Activated naive CD4-positive, alpha-beta T cell treated with anti-CD3 and anti-CD28 coated beads, Interleukin-2, amount 50 U/mL, for 24 hours (primary cell): ENCODE measurements around the gene ZNF605.
"Not testable (repeated sequence)": the region's sequence is repeated elsewhere in the genome, so short reads cannot be mapped to it uniquely, and the experiment has no call there.

Experiments
- H3K27ac Mint-ChIP-seq: one replicate; pipeline ENCODE4 v1.8.0; 2021; ENCODE audit warnings: mild to moderate bottlenecking, mixed read lengths
- H3K27me3 Mint-ChIP-seq: one replicate; pipeline ENCODE4 v1.8.0; 2021; ENCODE audit warnings: mixed read lengths
- H3K36me3 Mint-ChIP-seq: one replicate; pipeline ENCODE4 v1.8.0; 2021; ENCODE audit warnings: mixed read lengths
- H3K4me1 Mint-ChIP-seq: one replicate; pipeline ENCODE4 v1.8.0; 2021; ENCODE audit warnings: mixed read lengths
- H3K4me3 Mint-ChIP-seq: one replicate; pipeline ENCODE4 v1.8.0; 2021; ENCODE audit warnings: mild to moderate bottlenecking, mixed read lengths
- H3K9me3 Mint-ChIP-seq: one replicate; pipeline ENCODE4 v1.8.0; 2021; ENCODE audit warnings: mixed read lengths

Gene ZNF605

DNA sequence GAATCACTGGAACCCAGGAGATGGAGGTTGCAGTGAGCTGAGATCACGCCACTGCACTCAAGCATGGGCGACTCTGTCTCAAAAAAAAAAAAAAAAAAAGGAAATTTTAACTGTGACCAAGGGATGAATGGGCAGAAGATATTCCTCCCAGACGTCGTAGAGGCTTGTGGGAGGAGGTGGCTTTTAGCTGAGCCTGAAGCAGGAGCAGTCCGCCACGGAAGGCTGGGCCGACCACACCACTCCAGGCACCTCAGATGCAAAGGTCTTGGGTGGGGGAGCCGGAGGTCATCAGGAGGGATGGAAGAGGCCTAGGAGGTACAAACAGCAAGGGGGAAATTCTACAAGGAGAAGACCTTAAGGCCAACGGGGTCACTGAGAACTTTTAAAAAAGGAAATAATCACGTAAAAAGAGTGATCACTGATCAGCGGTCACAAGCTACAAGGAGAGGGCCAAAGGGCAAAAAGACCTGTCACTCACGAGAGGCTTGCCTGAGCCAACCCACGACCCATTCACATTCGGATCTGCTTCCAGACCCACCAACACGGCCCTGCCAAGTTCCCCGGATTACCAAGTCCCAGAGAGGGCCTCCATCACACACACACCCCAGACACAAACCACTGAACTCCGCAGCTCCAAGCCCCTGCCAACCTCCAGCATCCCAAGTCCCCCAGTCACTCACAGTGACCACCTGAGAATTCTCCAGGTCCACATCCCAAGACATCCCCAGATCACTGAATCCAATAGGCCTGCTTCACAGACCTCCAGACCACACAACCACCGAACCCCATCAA lies 3.5 kb downstream of the ZNF605 start:
- H3K4me3 Mint-ChIP-seq = no peak overlapping the region
- peaks cover 28% of the 10 kb centered on the region for H3K36me3 Mint-ChIP-seq
- H3K27me3 Mint-ChIP-seq = no peaks in the 10 kb centered on the region
- peaks cover 21% of the 10 kb centered on the region for H3K4me1 Mint-ChIP-seq
- H3K9me3 Mint-ChIP-seq = no peaks in the 10 kb centered on the region
- no peak overlapping the region for H3K27ac Mint-ChIP-seq

DNA sequence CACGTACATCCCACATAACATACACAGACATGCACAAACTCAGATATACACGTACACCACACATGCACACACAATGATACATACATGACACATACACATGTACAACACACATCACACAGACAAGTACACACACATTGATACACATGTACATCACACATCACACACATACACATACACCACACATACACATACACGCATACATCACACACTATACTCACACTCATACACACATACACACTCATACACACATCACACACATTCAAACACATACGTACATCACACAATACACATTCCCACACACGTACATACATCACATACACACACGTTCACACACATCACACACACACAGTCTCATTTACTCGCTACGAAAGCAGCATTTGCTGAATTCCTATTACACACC lies 4.5 kb downstream of the ZNF605 start:
- H3K36me3 Mint-ChIP-seq = peaks cover 29% of the 10 kb centered on the region

DNA sequence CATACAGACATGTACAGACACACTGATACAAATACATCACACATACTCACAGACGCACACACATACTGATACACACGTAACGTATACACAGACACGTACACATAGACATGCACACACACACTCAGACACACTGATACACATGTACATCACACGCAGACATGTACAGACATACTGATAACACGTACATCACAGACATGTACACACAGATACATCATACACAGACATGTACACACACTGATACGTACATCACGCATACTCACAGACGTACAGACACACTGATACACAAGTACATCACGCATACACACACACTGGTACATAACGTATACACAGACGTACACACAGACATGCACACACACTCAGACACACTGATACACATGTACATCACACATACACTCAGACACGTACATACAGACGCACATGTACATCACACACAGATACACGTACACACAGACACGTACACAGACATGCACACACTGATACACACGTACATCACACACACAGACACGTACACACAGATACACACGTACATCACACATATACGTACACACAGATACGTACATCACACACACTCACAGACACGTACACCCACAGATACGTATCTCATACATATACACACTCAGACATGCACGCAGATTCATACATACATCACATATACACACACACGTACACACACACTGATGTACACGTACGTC lies 5.1 kb downstream of the ZNF605 start:
- peaks cover 2% of the 10 kb centered on the region for H3K9me3 Mint-ChIP-seq

More for the DNA sequence above, 4.5 kb downstream of the ZNF605 start:
- Mint-ChIP-seq H3K4me1 (peaks cover 19% of the 10 kb centered on the region), H3K9me3 (no peaks in the 10 kb centered on the region), H3K4me3 (no peak overlapping the region), H3K27me3 (no peaks in the 10 kb centered on the region), H3K27ac (no peak overlapping the region)

DNA sequence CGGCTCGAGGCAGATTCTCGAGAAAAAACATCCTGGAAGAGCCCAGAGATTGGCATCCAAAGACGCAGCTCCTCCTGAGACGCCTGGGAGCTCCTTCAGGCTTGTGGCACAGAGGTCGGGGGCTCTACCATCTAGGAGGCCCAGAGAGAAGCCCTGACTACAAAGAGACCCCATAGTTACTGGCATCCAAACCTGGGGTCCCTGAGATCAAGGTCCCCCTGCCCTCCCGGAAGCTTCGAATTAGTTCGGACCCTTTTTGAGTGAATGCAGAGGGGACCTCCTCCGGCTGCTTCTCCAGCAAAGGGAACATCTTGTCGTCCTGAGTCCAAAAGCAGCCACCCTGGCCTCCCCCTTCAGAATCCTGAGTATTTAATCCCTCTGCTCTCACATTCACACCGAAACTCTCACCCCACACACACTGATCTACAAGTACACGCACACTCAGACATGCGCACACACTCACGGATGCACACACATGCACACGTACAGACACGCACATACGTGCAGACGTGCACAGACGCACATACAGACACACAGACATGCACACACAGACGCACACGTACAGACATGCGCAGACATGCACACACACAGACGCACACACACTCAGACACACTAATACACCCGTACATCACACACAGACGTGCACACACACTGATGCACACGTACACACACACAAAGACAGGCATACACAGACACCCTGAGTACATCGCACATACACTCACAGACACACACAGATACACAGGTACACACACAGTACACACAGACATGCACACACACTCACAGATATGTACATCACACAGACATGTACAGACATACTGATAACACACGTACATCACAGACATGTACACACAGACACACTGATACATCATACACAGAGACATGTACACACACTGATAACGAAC lies 5.9 kb downstream of the ZNF605 start:
- peaks cover 35% of the 10 kb centered on the region for H3K36me3 Mint-ChIP-seq
- H3K9me3 Mint-ChIP-seq = peaks cover 8% of the 10 kb centered on the region
- peaks cover 14% of the 10 kb centered on the region for H3K4me1 Mint-ChIP-seq
- H3K27ac Mint-ChIP-seq = no peak overlapping the region
- H3K27me3 Mint-ChIP-seq = no peaks in the 10 kb centered on the region
- H3K4me3 Mint-ChIP-seq = no peak overlapping the region

More for the DNA sequence above, 5.1 kb downstream of the ZNF605 start:
- Mint-ChIP-seq H3K27me3 (no peaks in the 10 kb centered on the region), H3K27ac (no peak overlapping the region), H3K4me1 (peaks cover 17% of the 10 kb centered on the region), H3K4me3 (no peak overlapping the region), H3K36me3 (peaks cover 29% of the 10 kb centered on the region)

DNA sequence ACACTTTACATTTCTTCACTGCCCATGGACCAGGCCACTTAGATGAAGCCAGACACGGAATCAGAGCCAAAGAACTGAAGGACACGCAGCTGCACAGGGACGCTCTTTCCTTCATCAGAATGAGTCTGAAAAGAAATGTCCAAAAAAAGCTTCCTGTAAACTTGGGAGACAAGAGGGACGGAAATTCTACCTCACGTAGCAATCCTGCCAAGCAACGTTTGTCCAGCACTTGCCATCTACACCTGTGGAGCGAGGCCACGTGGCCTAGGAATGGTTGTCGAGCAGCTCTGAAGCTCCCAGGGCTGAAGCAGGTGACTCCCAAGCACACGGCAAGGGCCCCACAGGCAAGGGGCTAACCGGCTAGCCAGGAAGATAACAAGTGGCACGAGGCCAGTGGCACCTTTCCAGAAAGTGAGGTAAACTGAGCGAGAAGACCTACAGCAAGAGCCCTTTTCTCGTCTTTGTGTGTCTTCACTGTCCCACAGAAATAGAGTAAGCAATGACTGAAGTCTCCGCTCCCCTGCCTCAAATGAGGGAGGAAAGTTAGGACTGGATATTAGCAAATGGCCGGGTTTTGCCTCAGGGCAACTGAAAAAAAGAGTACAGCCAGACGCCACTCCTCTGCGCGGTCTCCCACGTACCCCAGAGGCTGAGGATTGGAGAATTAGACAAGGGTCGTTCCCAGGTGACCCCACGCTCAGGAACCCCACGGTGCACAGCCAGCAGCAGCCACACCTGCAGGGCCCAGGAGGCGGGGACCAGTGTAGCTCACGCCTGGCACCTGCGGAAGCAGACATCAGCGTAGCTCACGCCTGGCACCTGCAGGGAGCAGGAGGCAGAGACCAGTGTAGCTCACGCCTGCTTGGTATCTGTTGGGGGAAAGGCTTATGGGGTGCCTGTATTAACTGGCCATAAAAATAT lies 7.7 kb downstream of the ZNF605 start:
- Mint-ChIP-seq H3K36me3 (peaks cover 44% of the 10 kb centered on the region), H3K4me1 (no peaks in the 10 kb centered on the region), H3K4me3 (no peak overlapping the region), H3K9me3 (peaks cover 8% of the 10 kb centered on the region), H3K27ac (no peak overlapping the region), H3K27me3 (no peaks in the 10 kb centered on the region)

DNA sequence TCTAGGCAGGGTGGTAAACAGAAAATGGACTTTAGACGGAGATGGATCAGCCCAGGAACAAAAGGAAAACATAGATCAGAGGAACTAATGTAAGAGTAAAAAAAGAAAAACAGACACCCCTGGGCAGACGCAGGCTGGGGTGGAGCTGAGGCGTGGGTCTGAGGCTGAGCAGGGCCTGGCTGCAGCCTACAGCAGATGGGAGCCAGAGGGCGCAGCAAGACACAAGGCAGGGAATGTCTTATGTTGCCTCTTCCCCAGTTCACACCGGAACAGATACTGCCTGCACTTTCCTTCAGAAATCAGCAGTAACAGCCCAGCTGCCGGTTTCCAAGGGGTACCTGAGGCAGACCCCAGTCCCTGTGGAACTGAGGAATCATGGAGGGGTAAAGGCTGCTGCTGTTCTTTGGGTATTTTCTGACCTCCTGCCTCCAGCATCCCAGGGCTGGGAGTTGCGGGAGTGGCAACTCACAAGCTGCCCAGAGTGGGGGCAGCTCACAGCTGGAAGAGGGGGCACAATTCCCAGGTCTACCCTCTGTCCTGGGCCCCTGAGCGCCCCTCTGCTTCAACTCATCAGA lies 9.8 kb downstream of the ZNF605 start:
- H3K36me3 Mint-ChIP-seq = peaks cover 48% of the 10 kb centered on the region

DNA sequence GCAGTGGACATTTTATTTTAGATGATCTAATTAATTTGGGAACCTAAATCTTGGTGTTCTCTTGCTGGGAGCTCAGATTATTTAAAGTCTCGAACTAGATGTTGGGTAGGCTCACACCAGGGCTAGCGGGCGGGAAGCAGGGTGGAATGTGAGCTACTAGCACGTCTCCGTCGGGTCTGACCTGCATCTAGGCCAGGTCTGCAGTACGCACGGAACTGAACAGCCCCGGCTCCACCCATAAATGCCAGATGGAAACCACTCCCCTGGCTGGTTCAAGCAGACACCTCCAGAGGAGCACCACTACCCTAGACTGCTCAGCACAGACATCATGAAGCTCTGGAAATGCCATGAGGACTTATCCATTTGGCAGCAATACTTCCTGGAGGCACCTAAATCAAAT lies 10.3 kb downstream of the ZNF605 start:
- Mint-ChIP-seq H3K4me1 (no peaks in the 10 kb centered on the region), H3K27ac (no peak overlapping the region), H3K36me3 (peaks cover 53% of the 10 kb centered on the region), H3K4me3 (no peak overlapping the region), H3K27me3 (no peaks in the 10 kb centered on the region), H3K9me3 (peaks cover 8% of the 10 kb centered on the region)

More for the DNA sequence above, 9.8 kb downstream of the ZNF605 start:
- H3K4me3 Mint-ChIP-seq = no peak overlapping the region
- H3K27me3 Mint-ChIP-seq = no peaks in the 10 kb centered on the region
- no peaks in the 10 kb centered on the region for H3K4me1 Mint-ChIP-seq
- no peak overlapping the region for H3K27ac Mint-ChIP-seq
- peaks cover 8% of the 10 kb centered on the region for H3K9me3 Mint-ChIP-seq

DNA sequence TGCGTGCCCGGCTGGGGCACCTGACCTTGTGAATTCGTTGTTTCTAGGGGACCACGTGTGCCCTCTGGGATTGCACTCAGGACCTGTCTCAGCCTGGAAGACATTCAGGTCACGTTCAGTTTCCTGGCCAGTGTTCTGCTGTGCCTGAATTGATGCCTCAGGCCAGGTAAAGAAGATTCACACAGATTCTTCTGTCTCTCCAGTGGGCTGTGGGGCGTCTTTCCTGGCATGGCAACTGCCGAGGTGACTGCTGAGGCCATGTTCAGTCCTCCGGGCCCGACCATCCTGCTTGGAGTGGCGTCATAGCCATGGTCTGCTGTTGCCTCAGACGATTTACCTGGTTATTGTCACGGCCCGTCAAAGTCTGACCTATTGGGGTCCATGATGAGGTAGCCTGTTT lies 13.5 kb downstream of the ZNF605 start:
- H3K27ac Mint-ChIP-seq = no peak overlapping the region
- peaks cover 42% of the 10 kb centered on the region for H3K36me3 Mint-ChIP-seq
- H3K4me3 Mint-ChIP-seq = no peak overlapping the region
- H3K27me3 Mint-ChIP-seq = no peaks in the 10 kb centered on the region
- no peaks in the 10 kb centered on the region for H3K4me1 Mint-ChIP-seq
- peaks cover 8% of the 10 kb centered on the region for H3K9me3 Mint-ChIP-seq

DNA sequence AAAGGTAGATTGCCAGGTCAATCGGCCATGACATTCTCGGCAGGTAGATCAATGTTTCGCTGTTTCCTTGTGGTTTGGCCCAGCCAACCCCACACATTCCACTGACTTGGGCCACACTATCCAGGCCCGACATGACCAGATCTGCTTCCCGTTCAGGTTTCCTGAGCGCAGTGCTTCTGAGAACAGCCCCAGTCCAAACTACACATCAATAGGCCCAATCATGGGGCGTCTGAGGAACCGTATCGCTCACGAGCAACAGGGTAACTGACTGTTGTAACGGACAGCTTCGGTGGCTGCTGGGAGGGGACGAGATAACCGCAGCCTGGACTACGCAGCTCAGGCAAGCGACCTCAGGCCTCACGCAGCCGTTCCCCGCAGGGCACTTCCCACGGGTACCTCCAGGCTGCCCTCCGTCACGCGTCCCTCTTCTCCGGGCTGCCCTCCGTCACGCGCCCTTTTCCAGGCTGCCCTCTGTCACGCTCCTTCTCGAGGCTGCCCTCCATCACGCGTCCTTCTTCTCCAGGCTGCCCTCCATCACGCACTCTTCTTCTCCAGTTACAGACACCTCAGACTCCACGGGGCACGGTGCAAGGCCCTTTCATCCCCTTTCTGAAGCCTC lies 14.7 kb downstream of the ZNF605 start:
- no peaks in the 10 kb centered on the region for H3K27me3 Mint-ChIP-seq
- H3K36me3 Mint-ChIP-seq = peaks cover 43% of the 10 kb centered on the region
- H3K4me3 Mint-ChIP-seq = no peak overlapping the region
- H3K27ac Mint-ChIP-seq = no peak overlapping the region
- H3K4me1 Mint-ChIP-seq = no peaks in the 10 kb centered on the region
- H3K9me3 Mint-ChIP-seq = peaks cover 12% of the 10 kb centered on the region

DNA sequence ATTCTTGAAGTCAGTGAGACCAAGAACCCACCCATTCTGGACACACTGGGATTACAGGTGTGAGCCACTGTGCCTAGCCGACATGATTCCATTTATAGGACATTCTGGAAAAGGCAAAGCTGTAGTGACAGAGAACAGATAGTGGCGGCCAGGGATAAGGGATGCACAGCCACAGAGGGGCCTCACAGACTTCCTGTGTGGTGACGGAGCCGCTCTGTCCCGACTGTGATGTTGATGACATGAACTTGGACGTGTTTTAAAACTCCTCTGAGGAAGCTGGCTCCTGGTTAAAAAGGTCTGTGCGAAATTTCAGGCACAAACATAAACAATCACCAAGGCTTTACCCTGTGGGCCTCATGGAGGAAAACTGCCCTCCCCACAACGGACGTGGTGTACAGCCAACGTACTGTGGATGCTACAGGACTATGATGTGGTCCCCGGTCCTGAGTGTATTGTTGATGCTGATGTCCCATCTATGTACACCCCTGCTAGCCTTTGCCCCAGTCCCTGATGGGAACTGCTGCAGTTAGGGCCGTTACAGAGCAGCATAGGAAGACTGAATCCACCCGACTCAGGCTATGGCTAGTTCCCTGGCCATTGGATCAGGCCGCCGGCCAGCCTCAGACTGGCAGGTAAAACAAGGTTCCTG lies 15.9 kb downstream of the ZNF605 start:
- no peaks in the 10 kb centered on the region for H3K27me3 Mint-ChIP-seq
- peaks cover 10% of the 10 kb centered on the region for H3K9me3 Mint-ChIP-seq
- no peaks in the 10 kb centered on the region for H3K4me1 Mint-ChIP-seq
- no peak overlapping the region for H3K27ac Mint-ChIP-seq
- H3K36me3 Mint-ChIP-seq = peaks cover 41% of the 10 kb centered on the region
- no peak overlapping the region for H3K4me3 Mint-ChIP-seq

DNA sequence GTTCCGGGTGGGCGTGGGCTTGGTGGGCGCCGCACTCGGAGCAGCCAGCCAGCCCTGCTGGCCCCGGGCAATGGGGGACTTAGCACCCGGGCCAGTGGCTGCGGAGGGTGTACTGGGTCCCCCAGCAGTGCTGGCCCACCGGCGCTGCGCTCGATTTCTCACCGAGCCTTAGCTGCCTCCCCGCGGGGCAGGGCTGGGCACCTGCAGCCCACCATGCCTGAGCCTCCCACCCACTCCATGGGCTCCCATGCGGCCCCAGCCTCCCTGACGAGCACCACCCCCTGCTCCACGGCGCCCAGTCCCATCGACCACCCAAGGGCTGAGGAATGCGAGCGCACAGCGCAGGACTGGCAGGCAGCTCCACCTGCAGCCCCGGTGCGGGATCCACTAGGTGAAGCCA lies 17.3 kb downstream of the ZNF605 start:
- not testable (repeated sequence) for H3K27me3 Mint-ChIP-seq, H3K4me3 Mint-ChIP-seq, H3K4me1 Mint-ChIP-seq, H3K27ac Mint-ChIP-seq
- H3K36me3 Mint-ChIP-seq = peaks cover 35% of the 10 kb centered on the region
- peaks cover 15% of the 10 kb centered on the region for H3K9me3 Mint-ChIP-seq

DNA sequence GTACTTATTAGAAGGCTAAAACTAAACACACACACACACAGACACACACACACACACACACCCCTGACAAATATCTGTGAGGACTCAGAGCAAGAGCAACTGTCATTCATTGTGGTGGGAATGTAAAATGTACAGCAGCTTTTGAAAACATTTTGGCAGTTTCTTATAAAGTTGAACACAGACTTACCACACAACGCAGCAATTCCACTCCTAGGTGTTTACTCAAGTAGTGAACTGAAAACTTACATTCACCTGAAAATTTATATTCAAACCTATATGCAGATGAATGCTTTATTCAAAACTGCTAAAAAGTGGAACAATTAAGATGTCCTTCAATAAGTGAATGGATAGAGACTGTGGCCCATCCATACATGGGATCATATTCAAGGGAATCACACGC lies 18.6 kb downstream of the ZNF605 start:
- H3K36me3 Mint-ChIP-seq = peaks cover 31% of the 10 kb centered on the region
- no peaks in the 10 kb centered on the region for H3K4me1 Mint-ChIP-seq
- no peak overlapping the region for H3K4me3 Mint-ChIP-seq
- no peak overlapping the region for H3K27ac Mint-ChIP-seq
- H3K27me3 Mint-ChIP-seq = no peaks in the 10 kb centered on the region
- H3K9me3 Mint-ChIP-seq = peaks cover 15% of the 10 kb centered on the region

DNA sequence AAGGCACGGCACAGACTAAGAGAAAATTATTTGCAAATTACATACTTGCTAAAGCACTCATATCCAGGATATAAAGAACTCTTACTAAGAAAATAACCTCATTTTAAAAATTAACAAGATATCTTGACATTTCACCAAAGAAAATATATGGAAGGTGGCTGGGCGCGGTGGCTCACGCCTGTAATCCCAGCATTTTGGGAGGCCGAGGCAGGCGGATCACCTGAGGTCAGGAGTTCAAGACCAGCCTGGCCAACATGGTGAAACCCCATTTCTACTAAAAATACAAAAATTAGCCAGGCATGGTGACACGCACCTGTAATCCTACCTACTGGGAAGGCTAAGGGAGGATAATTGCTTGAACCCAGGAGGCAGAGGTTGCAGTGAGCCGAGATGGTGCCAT lies 19.2 kb downstream of the ZNF605 start:
- Mint-ChIP-seq H3K9me3 (peaks cover 15% of the 10 kb centered on the region), H3K36me3 (peaks cover 34% of the 10 kb centered on the region)
- H3K4me1 Mint-ChIP-seq, H3K4me3 Mint-ChIP-seq, H3K27me3 Mint-ChIP-seq, H3K27ac Mint-ChIP-seq: not testable (repeated sequence)

DNA sequence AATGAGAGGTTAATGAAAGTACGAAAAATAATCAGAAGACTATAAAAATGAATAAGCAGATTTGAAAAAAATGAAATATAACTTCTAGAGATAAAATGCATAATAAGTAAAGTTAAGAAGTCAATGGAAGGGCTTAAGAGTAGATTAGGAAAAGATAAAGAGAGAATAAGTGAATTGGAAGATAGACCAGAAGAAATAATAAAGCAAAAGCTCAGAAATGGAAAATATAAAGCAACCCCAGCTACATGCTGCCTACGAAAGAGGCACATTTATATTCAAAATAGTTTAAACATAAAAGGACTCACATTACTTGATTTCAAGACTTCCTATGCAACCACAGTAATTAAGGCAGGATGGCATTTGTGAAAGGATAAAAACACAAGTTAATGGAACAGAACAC lies 19.9 kb downstream of the ZNF605 start:
- Mint-ChIP-seq H3K4me3 (no peak overlapping the region), H3K9me3 (peaks cover 19% of the 10 kb centered on the region), H3K4me1 (no peaks in the 10 kb centered on the region), H3K27me3 (no peaks in the 10 kb centered on the region), H3K36me3 (peaks cover 33% of the 10 kb centered on the region), H3K27ac (no peak overlapping the region)
